Mucosa of stomach (tissue), 1 donor: ENCODE data around the gene B4GALT6.

Source experiments
- H3K27me3 ChIP-seq: one replicate; pipeline ENCODE4 v1.7.0; 2013; ENCODE audit warnings: mild to moderate bottlenecking, low read length; ENCODE audit not compliant: control insufficient read depth, insufficient read depth
- H3K36me3 ChIP-seq: one replicate; pipeline ENCODE4 v1.7.0; 2013; ENCODE audit warnings: low read length; ENCODE audit not compliant: control insufficient read depth, insufficient read depth
- H3K4me1 ChIP-seq: one replicate; pipeline ENCODE4 v1.7.0; 2013; ENCODE audit warnings: mild to moderate bottlenecking, low read length; ENCODE audit not compliant: control insufficient read depth, insufficient read depth
- H3K4me3 ChIP-seq: one replicate; pipeline ENCODE4 v1.7.0; 2013; ENCODE audit warnings: low read length
- H3K9ac ChIP-seq: one replicate; pipeline ENCODE4 v1.7.0; 2013; ENCODE audit warnings: mild to moderate bottlenecking, low read length, moderate library complexity
- H3K9me3 ChIP-seq: one replicate; pipeline ENCODE4 v1.7.0; 2013; ENCODE audit warnings: mild to moderate bottlenecking, low read length, moderate library complexity; ENCODE audit not compliant: control insufficient read depth
- donor health status: Pancreatic carcinoma.

Gene B4GALT6

DNA sequence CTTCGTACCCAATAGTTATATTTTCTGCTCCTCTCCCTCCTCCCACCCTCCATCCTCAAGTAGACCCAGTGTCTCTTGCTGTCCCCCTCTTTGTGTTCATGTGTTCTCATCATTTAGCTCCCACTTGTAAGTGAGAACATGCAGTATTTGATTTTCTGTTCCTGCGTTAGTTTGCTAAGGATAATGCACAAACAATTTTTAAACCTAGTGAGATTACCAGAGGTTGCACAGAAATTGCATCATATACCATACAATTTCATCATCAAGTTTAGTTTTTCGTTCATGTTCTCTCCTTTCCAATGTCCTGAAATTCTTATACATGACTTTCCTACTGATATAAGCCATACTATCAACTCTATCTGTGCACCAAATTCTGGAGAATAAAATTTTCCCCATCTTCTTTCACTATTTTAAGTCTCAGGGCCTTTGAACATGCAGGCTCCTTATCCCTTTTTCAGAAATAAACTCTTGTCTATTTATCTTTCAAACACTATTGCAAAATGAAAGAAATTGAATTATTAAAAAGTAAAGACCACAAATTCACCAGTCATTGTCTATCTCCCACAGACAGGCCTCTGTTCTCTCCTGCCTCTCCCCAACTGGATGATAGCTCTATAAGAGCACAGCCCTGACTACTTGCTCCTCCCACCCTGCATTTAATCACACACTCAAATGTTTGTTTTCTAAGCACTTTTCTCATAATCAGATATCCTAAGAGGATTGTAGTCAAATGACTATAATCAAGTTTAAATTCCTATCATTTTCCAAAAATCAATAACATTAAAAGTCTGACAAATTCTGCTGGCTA, 27.2 kb upstream of the B4GALT6 start:
- Histone ChIP-seq H3K9ac (no peak overlapping the region), H3K36me3 (no peaks in the 10 kb centered on the region), H3K4me3 (no peak overlapping the region), H3K27me3 (no peaks in the 10 kb centered on the region), H3K9me3 (no peaks in the 10 kb centered on the region), H3K4me1 (no peaks in the 10 kb centered on the region)

DNA sequence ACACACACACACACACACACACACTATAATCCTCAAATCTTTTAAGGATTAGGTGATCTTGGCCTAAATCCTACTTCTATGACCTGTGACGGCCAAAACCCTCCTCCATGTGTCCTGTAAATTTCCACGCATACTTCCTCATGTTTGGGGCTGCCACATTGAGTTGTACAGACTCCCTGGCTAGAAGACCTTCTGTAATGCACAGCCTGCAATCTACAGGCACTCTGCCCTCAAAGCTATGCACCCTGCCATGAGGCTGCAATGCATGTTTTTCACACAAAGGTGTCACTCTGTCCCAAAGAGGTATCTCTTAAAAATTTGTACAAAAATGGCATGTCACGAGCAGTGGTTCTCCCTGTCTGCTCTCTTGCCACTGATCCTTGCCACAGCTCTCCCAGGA, 26.4 kb upstream of the B4GALT6 start:
- no peaks in the 10 kb centered on the region for H3K27me3 ChIP-seq
- no peaks in the 10 kb centered on the region for H3K4me1 ChIP-seq
- no peaks in the 10 kb centered on the region for H3K36me3 ChIP-seq
- H3K9ac ChIP-seq: no peak overlapping the region
- no peaks in the 10 kb centered on the region for H3K9me3 ChIP-seq
- no peak overlapping the region for H3K4me3 ChIP-seq

DNA sequence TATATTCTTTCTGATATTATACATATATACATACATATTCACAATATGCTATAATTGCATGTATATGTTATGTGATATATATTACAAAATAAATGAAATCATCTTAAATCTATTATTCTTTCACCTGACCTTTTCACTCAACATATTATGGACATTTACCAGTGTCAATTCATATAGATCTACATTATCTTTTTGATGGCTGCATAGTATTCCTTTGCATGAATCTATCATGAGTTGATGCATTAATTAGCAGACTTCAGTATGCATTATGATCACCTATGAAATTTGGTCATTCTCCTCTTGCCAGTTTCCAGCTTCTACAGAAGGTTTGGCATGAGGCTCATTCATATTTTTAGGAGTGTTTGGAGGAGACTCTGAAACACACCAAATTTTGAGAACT, 23.4 kb upstream of the B4GALT6 start:
- H3K27me3 ChIP-seq: no peaks in the 10 kb centered on the region
- no peaks in the 10 kb centered on the region for H3K36me3 ChIP-seq
- H3K4me1 ChIP-seq: no peaks in the 10 kb centered on the region
- no peak overlapping the region for H3K9ac ChIP-seq
- H3K9me3 ChIP-seq: no peaks in the 10 kb centered on the region
- H3K4me3 ChIP-seq: no peak overlapping the region

DNA sequence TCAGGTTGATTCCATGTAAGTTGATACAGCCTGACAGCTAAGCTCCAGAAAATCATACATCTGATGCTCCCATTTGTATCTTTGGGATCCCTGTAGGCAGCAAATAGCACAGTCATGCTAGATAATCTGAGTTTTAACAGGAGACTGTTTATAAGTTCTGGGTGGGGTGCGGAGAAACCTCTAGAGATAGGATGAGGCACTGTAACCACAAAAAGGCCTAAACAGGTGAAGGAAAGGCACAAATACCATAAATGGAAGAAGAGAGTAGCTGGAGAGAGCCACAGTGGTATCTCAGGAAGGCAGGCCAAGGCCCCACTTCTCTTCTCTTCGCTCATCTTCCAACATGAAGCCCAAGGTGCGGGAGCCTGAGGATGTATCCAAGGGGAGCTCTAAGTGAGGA, 18.1 kb upstream of the B4GALT6 start:
- Histone ChIP-seq H3K9me3 (no peaks in the 10 kb centered on the region), H3K9ac (no peak overlapping the region), H3K36me3 (no peaks in the 10 kb centered on the region), H3K4me1 (no peaks in the 10 kb centered on the region), H3K4me3 (no peak overlapping the region), H3K27me3 (no peaks in the 10 kb centered on the region)

DNA sequence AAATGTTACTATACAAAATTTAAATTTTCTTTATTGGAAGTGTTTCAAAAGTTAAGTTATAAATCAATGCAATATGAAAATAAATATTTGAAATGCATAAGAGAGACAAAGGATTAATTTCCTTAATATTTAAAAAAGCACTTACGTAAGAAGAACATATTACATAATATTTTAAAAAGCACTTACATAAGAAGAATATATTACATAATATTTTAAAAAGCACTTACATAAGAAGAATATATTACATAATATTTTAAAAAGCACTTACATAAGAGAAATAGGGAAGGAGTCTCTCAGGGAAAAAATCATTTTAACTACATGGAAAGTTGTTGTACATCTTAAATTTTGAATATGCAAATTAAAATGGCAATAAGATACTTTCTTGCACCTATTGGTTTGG, 17.4 kb upstream of the B4GALT6 start:
- no peak overlapping the region for H3K9ac ChIP-seq
- no peaks in the 10 kb centered on the region for H3K27me3 ChIP-seq
- H3K9me3 ChIP-seq: no peaks in the 10 kb centered on the region
- H3K4me1 ChIP-seq: no peaks in the 10 kb centered on the region
- H3K4me3 ChIP-seq: no peak overlapping the region
- no peaks in the 10 kb centered on the region for H3K36me3 ChIP-seq

DNA sequence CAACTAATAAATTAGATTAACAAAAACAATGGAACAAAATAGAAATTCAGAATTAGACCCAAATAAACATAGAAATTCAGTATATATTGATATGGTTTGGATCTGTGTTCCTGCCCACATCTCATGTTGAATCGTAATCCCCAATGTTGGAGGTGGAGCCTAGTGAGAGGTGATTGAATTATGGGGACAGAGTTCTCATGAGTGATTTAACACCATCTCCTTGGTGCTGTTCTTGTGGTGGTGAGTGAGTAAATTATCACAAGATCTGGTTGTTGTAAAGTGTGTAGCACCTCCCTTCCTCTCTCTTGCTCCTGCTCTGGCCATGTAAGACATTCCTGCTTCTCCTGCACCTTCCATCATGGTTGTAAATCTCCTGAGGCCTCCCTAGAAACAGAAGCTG, 16.6 kb upstream of the B4GALT6 start:
- Histone ChIP-seq H3K27me3 (no peaks in the 10 kb centered on the region), H3K9me3 (no peaks in the 10 kb centered on the region), H3K4me1 (no peaks in the 10 kb centered on the region), H3K9ac (no peak overlapping the region), H3K36me3 (no peaks in the 10 kb centered on the region), H3K4me3 (no peak overlapping the region)

DNA sequence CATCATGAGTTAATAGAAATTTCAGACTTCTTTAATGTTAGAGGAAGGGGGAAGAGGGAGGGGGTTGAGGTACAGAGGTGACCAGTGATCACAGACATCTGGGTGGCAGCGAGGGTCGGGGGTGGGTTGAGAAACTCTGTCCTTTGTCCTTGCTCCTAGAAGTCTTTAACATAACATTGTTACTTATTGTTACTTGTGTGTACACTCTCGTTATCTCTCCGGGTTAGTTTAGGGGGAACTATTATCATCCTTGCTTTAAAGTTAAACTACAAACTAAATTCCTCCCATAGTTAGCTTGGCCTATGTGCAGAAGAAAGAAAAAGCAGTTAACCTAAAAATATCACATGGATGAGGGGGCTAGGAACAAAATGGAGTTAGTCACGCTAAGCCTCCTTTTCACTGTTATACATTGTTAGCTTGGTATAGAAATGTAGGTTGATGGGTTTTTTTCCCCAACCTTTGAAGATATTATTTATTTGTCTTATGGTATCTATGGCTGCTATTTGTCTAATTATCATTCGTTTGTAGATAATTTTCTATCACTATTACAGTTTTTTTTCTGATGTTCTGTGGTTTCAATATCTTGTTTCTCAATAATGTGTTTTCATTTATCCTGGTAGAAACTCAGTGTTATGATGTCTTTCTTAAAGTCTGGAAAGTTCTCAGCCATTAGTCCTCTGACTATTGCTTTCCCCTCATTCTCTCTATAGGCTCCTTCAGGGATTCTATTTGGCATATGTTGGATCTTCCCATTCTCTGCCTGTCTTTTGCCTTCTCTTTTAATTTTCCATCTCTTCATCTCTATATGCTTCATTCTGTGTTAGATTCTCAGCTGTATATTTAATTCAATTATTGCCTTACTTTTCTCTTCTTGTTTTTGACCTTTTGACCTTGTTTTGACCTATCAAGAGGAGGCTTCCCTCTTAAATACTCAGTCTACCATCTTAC, 13.2 kb upstream of the B4GALT6 start:
- no peaks in the 10 kb centered on the region for H3K9me3 ChIP-seq
- no peak overlapping the region for H3K4me3 ChIP-seq
- no peaks in the 10 kb centered on the region for H3K4me1 ChIP-seq
- H3K36me3 ChIP-seq: no peaks in the 10 kb centered on the region
- H3K27me3 ChIP-seq: no peaks in the 10 kb centered on the region
- H3K9ac ChIP-seq: no peak overlapping the region

DNA sequence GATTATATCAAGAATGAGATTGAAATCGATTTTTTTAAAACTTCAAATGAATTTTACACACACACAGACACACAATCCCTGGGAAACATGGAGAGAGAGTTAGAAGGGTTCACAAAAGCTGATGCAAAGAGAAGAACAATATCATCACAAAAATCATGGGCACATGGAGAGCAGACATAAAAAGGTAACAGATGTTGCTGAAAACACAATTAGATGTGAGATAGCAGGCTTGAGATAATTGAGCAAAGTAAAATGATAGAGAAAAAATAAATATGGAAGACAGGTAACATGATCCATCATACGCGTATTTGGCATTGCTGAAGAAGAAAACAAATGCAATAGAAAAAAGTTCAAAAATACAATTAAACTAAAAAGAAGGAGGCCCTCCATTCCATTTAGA, 11.6 kb upstream of the B4GALT6 start:
- H3K4me3 ChIP-seq: no peak overlapping the region
- H3K4me1 ChIP-seq: no peaks in the 10 kb centered on the region
- no peak overlapping the region for H3K9ac ChIP-seq
- H3K9me3 ChIP-seq: no peaks in the 10 kb centered on the region
- no peaks in the 10 kb centered on the region for H3K36me3 ChIP-seq
- H3K27me3 ChIP-seq: no peaks in the 10 kb centered on the region

DNA sequence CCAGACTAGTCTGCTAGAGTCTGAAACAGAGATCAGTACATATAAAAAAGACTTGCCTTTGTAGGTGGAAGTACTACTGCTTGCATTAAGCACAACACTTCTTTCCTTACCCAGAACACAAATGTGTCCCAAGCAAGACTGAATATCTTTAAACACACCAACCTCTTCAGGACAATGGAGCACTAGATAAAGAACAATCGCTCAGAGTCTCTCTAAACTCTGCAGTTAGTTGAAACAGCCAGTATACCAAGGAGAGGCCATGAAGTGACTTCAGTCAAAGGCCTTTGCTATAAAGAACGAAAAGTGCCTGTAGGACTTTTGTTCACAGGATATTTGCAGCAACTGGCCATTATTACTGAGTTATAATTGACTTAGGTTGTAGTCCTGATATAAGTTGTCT, 9.9 kb upstream of the B4GALT6 start:
- Histone ChIP-seq H3K36me3 (no peaks in the 10 kb centered on the region), H3K9me3 (no peaks in the 10 kb centered on the region), H3K4me3 (no peak overlapping the region), H3K27me3 (no peaks in the 10 kb centered on the region), H3K9ac (no peak overlapping the region), H3K4me1 (no peaks in the 10 kb centered on the region)

DNA sequence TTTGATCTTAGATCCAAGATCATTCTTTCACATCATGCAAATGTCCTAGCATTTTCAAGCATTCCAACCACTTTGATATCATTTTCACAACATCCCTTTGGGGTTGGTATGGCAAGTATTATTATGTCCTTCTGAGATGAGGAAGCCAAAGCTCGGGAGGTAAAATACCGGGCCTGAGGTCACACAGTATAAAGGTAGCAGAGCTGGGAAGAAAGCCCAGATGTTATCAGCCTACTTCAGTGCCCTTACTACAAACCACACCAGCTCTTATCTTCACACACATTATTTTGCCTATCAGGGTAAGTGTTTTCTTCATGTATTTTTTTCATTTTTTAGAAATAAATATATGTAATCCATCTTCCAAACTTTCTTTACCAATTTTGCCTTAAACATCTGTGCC, 4.2 kb upstream of the B4GALT6 start:
- no peaks in the 10 kb centered on the region for H3K27me3 ChIP-seq
- H3K4me3 ChIP-seq: no peak overlapping the region
- H3K4me1 ChIP-seq: peaks cover 9% of the 10 kb centered on the region
- no peak overlapping the region for H3K9ac ChIP-seq
- H3K9me3 ChIP-seq: no peaks in the 10 kb centered on the region
- no peaks in the 10 kb centered on the region for H3K36me3 ChIP-seq

DNA sequence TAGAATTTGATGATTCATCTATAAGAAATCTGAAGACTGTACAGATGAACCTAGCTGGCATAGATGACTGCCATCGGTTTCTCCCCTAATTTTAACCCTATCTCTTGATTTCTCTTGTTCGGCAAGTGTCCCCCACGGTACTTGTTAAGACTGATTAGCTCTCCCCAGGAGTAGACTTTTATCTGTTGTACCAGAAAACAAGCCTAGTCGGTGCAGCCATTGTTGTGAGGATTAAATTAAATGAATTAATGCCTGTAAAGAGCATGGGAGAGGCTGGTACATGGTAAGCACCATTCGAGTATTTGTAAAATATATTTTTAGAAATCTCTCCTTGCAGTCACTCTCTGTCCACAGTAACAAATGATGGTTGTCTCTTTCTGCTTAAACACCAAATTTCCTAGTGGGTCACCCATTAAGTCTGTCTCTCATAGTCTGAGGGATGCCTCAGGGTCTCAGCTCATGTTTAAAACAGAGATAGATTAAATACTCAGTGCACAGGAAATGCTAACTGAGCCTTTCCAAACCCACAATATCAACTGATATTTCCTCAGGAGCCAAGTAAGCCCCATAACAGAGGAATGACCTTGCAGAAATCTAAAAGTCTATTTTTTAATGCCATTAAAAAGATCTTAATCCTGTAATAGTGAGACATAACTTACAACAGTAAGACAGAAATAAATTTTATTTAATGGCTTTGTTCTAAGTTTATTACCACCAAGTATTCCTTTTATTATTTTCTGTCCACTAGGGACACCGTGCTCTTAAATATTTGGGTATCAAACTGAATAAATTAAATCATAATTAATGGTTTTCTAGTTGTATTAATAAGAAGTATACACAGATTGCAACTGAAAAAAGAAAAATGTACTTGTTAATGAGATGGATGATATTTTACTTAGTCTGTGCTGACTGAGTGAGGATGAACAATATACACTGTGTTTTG, 2.9 kb upstream of the B4GALT6 start:
- Histone ChIP-seq H3K4me1 (peaks cover 9% of the 10 kb centered on the region), H3K4me3 (no peak overlapping the region), H3K9ac (no peak overlapping the region), H3K27me3 (no peaks in the 10 kb centered on the region), H3K36me3 (no peaks in the 10 kb centered on the region), H3K9me3 (no peaks in the 10 kb centered on the region)
